Epidermal melanocyte (primary cell): ENCODE results near the gene GNB5.
"Not testable (repeated sequence)": the region's sequence is repeated elsewhere in the genome, so short reads cannot be mapped to it uniquely, and the experiment has no call there.

Experiments used
- DNase-seq: peaks from one replicate; pipeline ENCODE4 v3.0.0; 2011; ENCODE audit warnings: low spot score; ENCODE audit not compliant: insufficient read length

The GNB5 gene

GRCh38 chr15:52113708-52114107 lies 77.5 kb downstream of the GNB5 start:
- no peak for DNase-seq

GRCh38 chr15:52113235-52113634 lies 78.0 kb downstream of the GNB5 start:
- no peak for DNase-seq

DNA sequence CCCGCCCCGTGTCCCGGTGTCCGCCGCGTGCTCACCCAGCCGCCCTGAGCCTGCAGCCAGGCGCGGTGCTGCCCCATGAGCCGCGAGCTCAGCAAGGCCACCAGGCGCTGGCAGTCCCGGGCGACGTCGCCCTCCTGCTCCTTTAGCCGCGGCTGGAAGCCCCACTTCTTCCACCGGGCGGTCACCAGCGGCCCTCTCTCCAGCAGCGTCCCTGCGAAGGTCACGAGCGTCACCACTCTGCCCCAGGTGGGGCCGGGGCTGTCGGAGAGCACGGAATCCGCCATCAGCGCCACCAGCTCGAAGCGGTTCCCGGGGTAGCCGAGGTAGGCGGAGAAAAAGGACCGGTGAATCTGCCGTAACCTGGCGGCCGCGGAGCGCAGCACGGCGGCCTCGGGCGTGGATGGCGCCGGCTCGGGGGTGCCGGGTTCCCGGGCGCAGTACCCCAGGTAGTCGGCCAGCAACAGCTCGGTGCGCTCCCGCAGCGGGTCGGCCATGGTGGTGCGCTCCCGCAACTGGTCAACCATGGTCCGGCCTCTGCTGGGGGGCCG lies 78.9 kb downstream of the GNB5 start:
- no peak for DNase-seq

- DNase-seq, result no peak
Observed at GRCh38 chr15:52111517-52112202, 79.5 kb downstream of the GNB5 start.

GRCh38 chr15:52109559-52110451 lies 81.4 kb downstream of the GNB5 start:
- DNase-seq, result no peak

DNA sequence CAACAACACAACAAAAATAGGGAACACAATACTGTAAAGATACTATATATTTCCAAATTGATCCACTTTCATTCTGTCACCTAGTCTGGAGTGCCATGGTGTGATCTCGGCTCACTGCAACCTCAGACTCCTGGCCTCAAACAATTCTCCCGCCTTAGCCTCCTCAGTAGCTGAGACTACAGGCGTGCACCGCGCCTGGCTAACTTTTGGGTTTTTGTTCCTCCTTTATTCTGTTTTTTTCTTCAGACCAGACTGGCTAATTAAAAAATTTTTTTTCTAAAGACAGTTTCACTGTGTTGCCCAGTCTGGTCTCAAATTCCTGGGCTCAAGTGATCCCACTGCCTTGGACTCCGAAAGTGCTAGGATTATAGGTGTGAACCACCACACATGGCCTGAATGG lies 84.0 kb downstream of the GNB5 start:
- no peak for DNase-seq

- DNase-seq, result no peak
Observed at GRCh38 chr15:52106641-52107040, 84.6 kb downstream of the GNB5 start.

GRCh38 chr15:52105846-52106245 lies 85.3 kb downstream of the GNB5 start:
- DNase-seq, result no peak

DNA sequence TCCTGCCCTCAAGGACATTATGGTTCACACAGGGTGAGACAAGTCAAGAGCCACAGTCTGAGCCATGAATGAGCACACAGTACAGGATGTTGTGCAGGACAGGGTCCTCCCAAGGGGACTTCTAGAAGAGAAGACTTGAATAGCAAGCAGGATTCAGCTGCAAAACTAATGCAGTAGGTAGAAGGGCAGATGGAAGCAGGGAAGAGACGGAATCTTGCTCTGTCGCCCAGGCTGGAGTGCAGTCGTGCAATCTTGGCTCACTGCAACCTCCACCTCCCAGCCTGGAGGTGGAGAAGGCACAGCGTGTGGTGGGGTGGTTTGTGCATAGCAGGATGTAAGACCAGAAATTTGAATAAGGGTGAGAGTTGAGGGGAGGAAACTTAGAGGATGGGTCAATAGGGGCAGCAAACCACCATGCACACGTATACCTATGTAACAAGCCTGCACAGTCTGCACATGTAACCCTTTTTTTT lies 86.6 kb downstream of the GNB5 start:
- no peak for DNase-seq

DNA sequence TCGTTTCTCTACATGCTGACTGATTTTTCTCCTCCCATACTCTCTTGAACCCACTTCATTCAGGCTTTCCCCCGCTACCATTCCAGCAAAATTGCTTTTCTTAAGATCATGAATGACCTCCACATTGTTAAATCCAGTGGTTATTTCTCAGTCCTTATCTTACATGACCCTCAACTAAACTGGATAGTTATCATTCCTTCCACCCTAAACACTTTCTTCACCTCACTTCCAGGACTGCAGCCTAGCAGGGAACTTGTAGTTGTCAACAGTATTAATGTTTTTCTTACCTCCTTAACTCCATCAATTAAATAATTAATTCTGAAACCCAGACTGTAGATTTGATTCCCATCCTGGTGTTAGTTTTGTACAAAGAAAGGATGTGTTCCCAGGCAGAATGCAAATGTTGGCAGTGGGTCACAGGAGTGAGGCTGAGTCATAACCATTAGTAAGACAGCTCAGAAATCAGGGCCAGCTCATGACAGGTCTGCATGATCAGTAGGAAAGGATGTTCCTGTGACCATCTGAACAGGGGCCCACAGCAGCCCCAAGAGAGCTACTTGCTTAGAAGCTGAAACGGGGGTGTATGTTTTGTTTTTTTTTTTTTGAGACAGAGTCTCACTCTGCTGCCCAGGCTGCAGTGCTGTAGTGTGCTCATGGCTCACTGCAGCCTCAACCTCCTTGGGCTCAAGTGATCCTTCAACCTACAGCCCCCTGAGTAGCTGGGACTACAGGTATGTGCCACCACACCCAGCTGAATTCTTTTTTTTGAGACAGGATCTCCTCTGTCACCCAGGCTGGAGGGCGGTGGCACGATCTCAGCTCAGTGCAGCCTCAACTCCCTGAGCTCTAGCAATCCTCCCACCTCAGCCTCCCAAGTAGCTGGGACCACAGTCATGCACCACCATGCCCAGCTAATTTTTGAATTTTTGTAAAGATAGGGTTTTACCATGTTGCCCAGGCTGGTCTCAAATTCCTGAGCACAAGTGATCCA lies 87.7 kb downstream of the GNB5 start:
- DNase-seq, result no peak

- no peak for DNase-seq
Observed at GRCh38 chr15:52102463-52102862, 88.7 kb downstream of the GNB5 start.

GRCh38 chr15:52101542-52102323 lies 89.5 kb downstream of the GNB5 start:
- DNase-seq, result no peak

- DNase-seq, result no peak
Observed at GRCh38 chr15:52100807-52101442, 90.3 kb downstream of the GNB5 start.

GRCh38 chr15:52099651-52100272 lies 91.4 kb downstream of the GNB5 start:
- DNase-seq, result no peak

DNA sequence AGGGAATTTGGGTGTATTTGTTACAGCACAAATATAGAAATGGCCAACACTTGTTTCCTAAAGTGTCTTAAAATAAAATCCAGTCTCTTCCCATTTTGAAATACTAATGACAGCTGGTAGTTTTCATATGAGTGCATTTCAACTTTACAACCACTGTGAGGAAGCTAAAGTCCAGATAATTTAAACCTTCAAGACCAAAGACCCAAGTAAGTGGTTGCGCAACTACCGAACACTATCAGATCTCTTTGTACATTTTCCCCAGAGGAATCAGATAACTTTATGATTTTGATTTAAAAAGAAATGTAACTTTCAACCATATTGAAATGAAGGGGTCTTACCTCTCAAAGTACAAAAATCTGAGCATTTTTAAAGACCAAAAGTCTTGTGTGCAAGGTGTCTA lies 92.9 kb downstream of the GNB5 start:
- DNase-seq, result no peak

DNA sequence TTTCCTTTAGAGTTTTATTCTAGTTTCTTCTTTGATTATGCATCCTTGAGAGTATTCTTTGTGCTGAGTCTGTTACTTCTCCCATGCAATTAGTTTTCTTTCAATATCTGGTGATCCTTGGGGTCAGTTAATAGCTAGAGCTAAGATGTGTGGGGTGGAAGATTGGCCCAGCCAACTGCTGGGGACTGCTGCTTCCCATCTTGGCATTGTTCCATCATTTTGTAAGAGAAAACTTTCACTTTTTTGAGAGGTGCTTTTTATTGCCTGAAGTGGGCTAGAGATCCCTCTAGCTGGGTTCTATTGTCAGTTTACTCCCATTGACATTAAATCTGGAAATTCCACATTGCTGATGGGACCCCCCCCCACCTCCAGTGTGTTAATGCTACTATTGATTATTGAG lies 94.0 kb downstream of the GNB5 start:
- DNase-seq, result no peak

- DNase-seq, result not testable (repeated sequence)
Observed at GRCh38 chr15:52096536-52096935, 94.7 kb downstream of the GNB5 start.

DNA sequence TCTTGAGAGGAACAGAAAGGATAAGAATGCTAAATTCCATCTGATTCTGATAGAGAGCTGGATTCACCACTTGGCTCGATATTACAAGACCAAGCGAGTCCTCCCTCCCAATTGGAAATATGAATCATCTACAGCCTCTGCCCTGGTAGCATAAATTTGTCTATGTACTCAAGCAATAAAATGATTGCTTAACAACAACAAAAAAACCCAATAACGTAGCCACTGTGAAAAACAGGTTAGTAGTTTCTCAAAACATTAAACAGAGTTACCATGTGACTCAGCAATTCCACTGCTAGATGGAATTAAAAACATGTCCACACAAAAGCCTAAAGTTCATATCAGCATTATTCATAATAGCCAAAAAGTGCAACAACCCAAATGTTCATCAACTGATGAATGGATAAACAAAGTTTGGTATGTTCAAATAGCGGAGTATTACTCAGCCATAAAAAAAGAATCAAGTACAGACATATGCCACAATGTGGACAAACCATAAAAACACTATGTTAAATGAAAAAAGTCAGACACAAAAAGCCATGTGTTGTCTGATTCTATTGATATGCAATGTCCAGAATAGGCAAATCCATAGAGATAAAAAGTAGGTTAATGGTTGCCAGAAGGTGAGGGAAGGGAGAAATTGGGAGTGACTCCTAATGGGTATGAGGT lies 95.5 kb downstream of the GNB5 start:
- no peak for DNase-seq
